T-cell (primary cell): Measurements from ENCODE around the gene NRG3. TPM values are rescaled to one million over a fixed set of nuclear protein-coding genes. Genes with fewer than 3 reads are reported as not detected.

Experiments
- ATAC-seq, 4 experiments: fragments of 200-7000 bp in 3 of 4; fragments of 150-1000 bp in 1 of 4; cut with Tn5 transposase; replicated peaks in 1 of 4; 1 replicate in 3 of 4; 2 replicates in 1 of 4; pipeline ENCODE4 v1.10.0; 2021; ENCODE audit warnings: moderate library complexity in 3 of 4, mild to moderate bottlenecking in 2 of 4, moderate number of reproducible peaks in 1 of 4
- CTCF ChIA-PET, 2 donors: fragments of 300-600 bp; sonication (Branson Sonifier 250); formaldehyde crosslinking; loops; one replicate each; lab custom pipeline; 2022; ENCODE audit warnings: antibody characterized with exemption in 2 of 2; lab: Charles Lee
- POLR2A ChIA-PET, 2 donors: fragments of 300-600 bp; sonication (Branson Sonifier 250); formaldehyde crosslinking; loops; one replicate each; lab custom pipeline; 2022; ENCODE audit warnings: antibody characterized with exemption in 2 of 2; lab: Charles Lee
- DNase-seq, 35 experiments: peaks; one replicate each; pipeline versions ENCODE4 v3.0.0 to v3.0.0-alpha.2; 2013 to 2023
- H3K27ac ChIP-seq: one replicate; pipeline ENCODE4 v1.5.1; 2013; ENCODE audit warnings: low read length
- H3K27me3 ChIP-seq, 2 experiments: replicated peaks in 1 of 2; 1 replicate in 1 of 2; 2 replicates in 1 of 2; pipeline versions ENCODE4 v1.6.1 to v1.7.0; 2013; ENCODE audit warnings: low read length in 1 of 2, mixed read lengths in 1 of 2; ENCODE audit not compliant: control insufficient read depth in 2 of 2, insufficient read depth in 2 of 2; ENCODE audit errors: extremely low read depth in 1 of 2
- H3K36me3 ChIP-seq, 2 donors: 1 replicate in 1 of 2; 2 replicates in 1 of 2; pipeline versions ENCODE4 v1.6.1 to v1.7.0; 2013; ENCODE audit warnings: low read length in 1 of 2; ENCODE audit not compliant: control insufficient read depth in 2 of 2, insufficient read depth in 1 of 2; ENCODE audit errors: extremely low read depth in 1 of 2
- H3K4me1 ChIP-seq, 2 experiments: 1 replicate in 1 of 2; 2 replicates in 1 of 2; pipeline versions ENCODE4 v1.6.1 to v1.7.0; 2013; ENCODE audit warnings: low read length in 2 of 2, mixed read lengths in 1 of 2; ENCODE audit not compliant: insufficient read depth in 2 of 2, control insufficient read depth in 1 of 2; ENCODE audit errors: extremely low read depth in 1 of 2
- H3K4me3 ChIP-seq, 2 donors: 1 replicate in 1 of 2; 2 replicates in 1 of 2; pipeline versions ENCODE4 v1.5.1 to v1.7.0; 2013; ENCODE audit warnings: mild to moderate bottlenecking in 2 of 2, low read length in 1 of 2, moderate library complexity in 1 of 2; ENCODE audit not compliant: control insufficient read depth in 1 of 2; ENCODE audit errors: extremely low read depth in 1 of 2
- H3K9me3 ChIP-seq: 2 replicates; pipeline ENCODE4 v1.7.0; 2013
- H3K27ac Mint-ChIP-seq, 2 donors: one replicate each; pipeline ENCODE4 v1.8.0; 2020 to 2021; ENCODE audit warnings: mild to moderate bottlenecking in 2 of 2, mixed read lengths in 2 of 2
- H3K27me3 Mint-ChIP-seq, 2 donors: one replicate each; pipeline ENCODE4 v1.8.0; 2021 to 2022; ENCODE audit warnings: mixed read lengths in 2 of 2
- H3K36me3 Mint-ChIP-seq: one replicate; pipeline ENCODE4 v1.8.0; 2021; ENCODE audit warnings: mixed read lengths
- H3K4me1 Mint-ChIP-seq, 3 donors: one replicate each; pipeline ENCODE4 v1.8.0; 2020 to 2022; ENCODE audit warnings: mixed read lengths in 3 of 3, mild to moderate bottlenecking in 1 of 3
- H3K4me3 Mint-ChIP-seq, 3 donors: one replicate each; pipeline ENCODE4 v1.8.0; 2020 to 2022; ENCODE audit warnings: mild to moderate bottlenecking in 3 of 3, mixed read lengths in 3 of 3, moderate library complexity in 3 of 3
- H3K9me3 Mint-ChIP-seq, 3 donors: one replicate each; pipeline ENCODE4 v1.8.0; 2020 to 2022; ENCODE audit warnings: mixed read lengths in 3 of 3
- WGBS: methylation state at CpG from one replicate; pipeline ENCODE4 v1.1.5; 2013; ENCODE audit warnings: missing lambda C conversion rate; ENCODE audit not compliant: insufficient coverage; 5-methylcytosine and 5-hydroxymethylcytosine counted together
- total RNA-seq, 35 experiments: library from RNA in 6 of 35; stranded (reverse) in 6 of 35; fragments of 120-200 nt in 1 of 35; gene quantifications; one replicate each; pipeline versions ENCODE4 v1.2.1 to v1.2.4 and lab custom pipeline; 2013 to 2026

NRG3 gene
- under 1 TPM in 1 of 5 donors, not detected in 4; 0.12 TPM for total RNA-seq
- total RNA-seq (2013) = not detected
- total RNA-seq (lab: John Stamatoyannopoulos, UW) = 0 to 0.06 (median 0) reads per million in 29 experiments

GRCh38 chr10:81874875-81875466 lies at the start of gene NRG3:
Gene NRG3 (plus strand): TSS chr10:81875194.
- ChIA-PET POLR2A (no interaction called here), CTCF (no interaction called here)
- H3K36me3 Mint-ChIP-seq = no peaks in the 10 kb centered on the region
- WGBS = 2% methylated on average over 65 of the region's 95 CpGs
- peak within 1 kb of the TSS; percentile 44 to 65 (median 54) for H3K4me3 Mint-ChIP-seq
- peaks cover 0 to 15% of the 10 kb centered on the region in 2 experiments for H3K4me1 ChIP-seq
- no peaks in the 10 kb centered on the region for H3K36me3 ChIP-seq
- peaks cover 42 to 57% of the 10 kb centered on the region in 2 donors for H3K27me3 Mint-ChIP-seq
- DNase-seq (no peak), ATAC-seq (peak in 2 of 4 experiments; percentile 12 to 29)
- no peaks in the 10 kb centered on the region for H3K9me3 ChIP-seq
- H3K27ac Mint-ChIP-seq = no peak within 1 kb of the TSS
- peaks cover 9 to 12% (median 12%) of the 10 kb centered on the region in 3 donors for H3K4me1 Mint-ChIP-seq
- H3K27me3 ChIP-seq = peaks cover 25% of the 10 kb centered on the region in 2 experiments
- H3K4me3 ChIP-seq = no peak within 1 kb of the TSS
- H3K27ac ChIP-seq = no peak within 1 kb of the TSS
- H3K9me3 Mint-ChIP-seq = no peaks in the 10 kb centered on the region

GRCh38 chr10:81828251-81828650 lies 46.7 kb upstream of the NRG3 start:
- Mint-ChIP-seq H3K4me1 (no peaks in the 10 kb centered on the region), H3K9me3 (peaks cover 0 to 4% (median 0%) of the 10 kb centered on the region in 3 donors), H3K27me3 (no peaks in the 10 kb centered on the region), H3K36me3 (no peaks in the 10 kb centered on the region), H3K4me3 (no peak overlapping the region), H3K27ac (no peak overlapping the region)
- no peaks in the 10 kb centered on the region for H3K9me3 ChIP-seq
- CTCF ChIA-PET = no interaction called here
- no peaks in the 10 kb centered on the region for H3K4me1 ChIP-seq
- no peaks in the 10 kb centered on the region for H3K27me3 ChIP-seq
- H3K27ac ChIP-seq = no peak overlapping the region
- ATAC-seq (no peak), DNase-seq (no peak)
- no peak overlapping the region for H3K4me3 ChIP-seq
- WGBS = 92% methylated on average over 2 of the region's 4 CpGs
- POLR2A ChIA-PET = no interaction called here
- no peaks in the 10 kb centered on the region for H3K36me3 ChIP-seq

DNA sequence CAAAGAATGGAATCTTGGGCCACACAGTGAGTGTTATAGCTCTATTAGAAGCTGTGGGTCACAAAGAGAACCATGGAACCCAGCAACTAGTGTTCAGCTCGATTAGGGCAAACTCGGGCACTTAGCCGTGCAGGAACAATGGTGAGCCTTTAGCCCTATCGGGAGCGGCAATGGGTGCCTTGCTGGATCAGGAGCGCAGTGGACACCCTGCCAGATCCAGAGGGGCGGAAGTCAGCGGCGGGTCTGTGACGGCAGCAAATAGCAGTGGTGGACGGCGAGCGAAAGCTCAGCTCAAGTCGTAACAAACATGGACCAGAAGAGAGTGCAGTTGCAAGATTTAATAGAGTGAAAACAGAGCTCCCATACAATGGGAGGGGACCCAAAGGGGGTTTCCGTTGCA lies 43.9 kb upstream of the NRG3 start:
- ChIA-PET POLR2A (no interaction called here), CTCF (no interaction called here)
- Histone ChIP-seq H3K4me1 (no peaks in the 10 kb centered on the region), H3K9me3 (no peaks in the 10 kb centered on the region), H3K4me3 (no peak overlapping the region), H3K27ac (no peak overlapping the region), H3K36me3 (no peaks in the 10 kb centered on the region), H3K27me3 (no peaks in the 10 kb centered on the region)
- 91% methylated on average over 9 of the region's 15 CpGs for WGBS
- peaks cover 0 to 4% (median 0%) of the 10 kb centered on the region in 3 donors for H3K9me3 Mint-ChIP-seq
- H3K4me1 Mint-ChIP-seq = no peaks in the 10 kb centered on the region
- no peak overlapping the region for H3K4me3 Mint-ChIP-seq
- DNase-seq (no peak), ATAC-seq (no peak)
- no peak overlapping the region for H3K27ac Mint-ChIP-seq
- no peaks in the 10 kb centered on the region for H3K36me3 Mint-ChIP-seq
- H3K27me3 Mint-ChIP-seq = no peaks in the 10 kb centered on the region

- no peak overlapping the region for H3K4me3 Mint-ChIP-seq
- CTCF ChIA-PET = no interaction called here
- Histone ChIP-seq H3K4me1 (no peaks in the 10 kb centered on the region), H3K9me3 (no peaks in the 10 kb centered on the region), H3K36me3 (no peaks in the 10 kb centered on the region), H3K27ac (no peak overlapping the region), H3K27me3 (no peaks in the 10 kb centered on the region), H3K4me3 (no peak overlapping the region)
- DNase-seq (peak in 1 of 35 experiments; percentile 5), ATAC-seq (no peak)
- H3K27me3 Mint-ChIP-seq = peaks cover 0 to 4% of the 10 kb centered on the region in 2 donors
- H3K27ac Mint-ChIP-seq = no peak overlapping the region
- no peaks in the 10 kb centered on the region for H3K9me3 Mint-ChIP-seq
- H3K36me3 Mint-ChIP-seq = no peaks in the 10 kb centered on the region
- POLR2A ChIA-PET = no interaction called here
- no peaks in the 10 kb centered on the region for H3K4me1 Mint-ChIP-seq
Observed at GRCh38 chr10:81838950-81839349, 36.0 kb upstream of the NRG3 start.

GRCh38 chr10:81843042-81843441 lies 32.0 kb upstream of the NRG3 start:
- Mint-ChIP-seq H3K4me1 (no peaks in the 10 kb centered on the region), H3K27me3 (peaks cover 0 to 4% of the 10 kb centered on the region in 2 donors), H3K27ac (no peak overlapping the region), H3K4me3 (no peak overlapping the region), H3K9me3 (no peaks in the 10 kb centered on the region), H3K36me3 (no peaks in the 10 kb centered on the region)
- WGBS = no CpG with 5 or more reads among the region's 2 CpGs
- Histone ChIP-seq H3K27me3 (no peaks in the 10 kb centered on the region), H3K36me3 (no peaks in the 10 kb centered on the region), H3K4me3 (no peak overlapping the region), H3K27ac (no peak overlapping the region), H3K9me3 (no peaks in the 10 kb centered on the region), H3K4me1 (no peaks in the 10 kb centered on the region)
- DNase-seq = no peak
- ATAC-seq = no peak
- CTCF ChIA-PET = no interaction called here
- POLR2A ChIA-PET = no interaction called here

DNA sequence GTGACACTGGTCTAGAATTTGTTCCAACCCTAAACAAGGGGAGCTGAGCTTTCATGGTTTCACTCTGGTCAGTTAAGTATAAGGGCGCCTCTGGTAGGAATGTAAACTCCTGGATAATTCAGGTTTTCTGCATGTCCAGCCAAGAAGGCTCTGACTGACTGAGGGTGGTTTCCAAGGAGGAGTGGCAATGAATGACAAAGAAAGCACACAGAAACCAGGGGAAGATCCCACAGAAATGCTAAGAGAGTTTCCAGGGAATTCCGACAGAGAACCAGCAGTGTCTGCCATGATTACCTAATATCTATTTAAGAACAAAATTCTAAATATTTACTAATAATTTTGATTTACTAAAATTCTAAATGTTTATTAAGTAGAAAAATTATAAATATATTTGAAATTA lies 27.3 kb upstream of the NRG3 start:
- H3K27me3 Mint-ChIP-seq = no peaks in the 10 kb centered on the region
- CTCF ChIA-PET = no interaction called here
- H3K4me1 ChIP-seq = no peaks in the 10 kb centered on the region
- no peaks in the 10 kb centered on the region for H3K36me3 Mint-ChIP-seq
- ATAC-seq (no peak), DNase-seq (no peak)
- H3K36me3 ChIP-seq = no peaks in the 10 kb centered on the region
- no peaks in the 10 kb centered on the region for H3K9me3 Mint-ChIP-seq
- H3K9me3 ChIP-seq = no peaks in the 10 kb centered on the region
- H3K27ac ChIP-seq = no peak overlapping the region
- WGBS = 80% methylated on average over 1 of the region's 2 CpGs
- POLR2A ChIA-PET = no interaction called here
- no peak overlapping the region for H3K27ac Mint-ChIP-seq
- H3K27me3 ChIP-seq = no peaks in the 10 kb centered on the region
- no peak overlapping the region for H3K4me3 Mint-ChIP-seq
- H3K4me3 ChIP-seq = no peak overlapping the region
- no peaks in the 10 kb centered on the region for H3K4me1 Mint-ChIP-seq
